NCI-H2081 treated with DMSO at 0.1 percent for 48 hours (cell line): ENCODE results near the gene ABCC11.

Experiments used
- DNase-seq: peaks from one replicate; lab custom pipeline; 2025; lab: John Stamatoyannopoulos, UW

ABCC11 gene

GRCh38 chr16:48129926-48130325, 117.4 kb downstream of the ABCC11 start:
- no peak for DNase-seq

- DNase-seq, result no peak
Observed at GRCh38 chr16:48128769-48129168, 118.6 kb downstream of the ABCC11 start.

- DNase-seq, result no peak
Observed at GRCh38 chr16:48126801-48127644, 120.3 kb downstream of the ABCC11 start.

GRCh38 chr16:48125888-48126287, 121.5 kb downstream of the ABCC11 start:
- no peak for DNase-seq

- no peak for DNase-seq
Observed at GRCh38 chr16:48124266-48124665, 123.1 kb downstream of the ABCC11 start.

GRCh38 chr16:48123104-48123788, 124.1 kb downstream of the ABCC11 start:
- no peak for DNase-seq

- DNase-seq, result no peak
Observed at GRCh38 chr16:48121276-48121675, 126.1 kb downstream of the ABCC11 start.

- DNase-seq, result no peak
Observed at GRCh38 chr16:48118841-48119240, 128.5 kb downstream of the ABCC11 start.

GRCh38 chr16:48117217-48118105, 129.9 kb downstream of the ABCC11 start:
- DNase-seq, result no peak
